HG02678 (cell line): ENCODE data around the gene FAM151B.

ENCODE experiments used
- ATAC-seq: cut with Tn5 transposase; IDR thresholded peaks from one replicate; pipeline ENCODE4 v1.9.1; 2021; ENCODE audit warnings: mild to moderate bottlenecking, moderate library complexity; ENCODE audit not compliant: unreplicated experiment

The FAM151B gene

GRCh38 chr5:80502800-80503199 is 14.9 kb downstream of the FAM151B start:
- no peak for ATAC-seq

GRCh38 chr5:80503641-80504040 is 15.7 kb downstream of the FAM151B start:
- ATAC-seq = no peak

GRCh38 chr5:80504833-80505232 is 16.9 kb downstream of the FAM151B start:
- ATAC-seq = no peak

GRCh38 chr5:80507663-80508062 is 19.8 kb downstream of the FAM151B start:
- ATAC-seq = no peak

GRCh38 chr5:80508844-80509243 is 20.9 kb downstream of the FAM151B start:
- ATAC-seq = no peak

GRCh38 chr5:80509362-80509761 is 21.5 kb downstream of the FAM151B start:
- no peak for ATAC-seq

- ATAC-seq = no peak
Observed at GRCh38 chr5:80516826-80517225, 28.9 kb downstream of the FAM151B start.

- no peak for ATAC-seq
Observed at GRCh38 chr5:80540691-80541090, 52.8 kb downstream of the FAM151B start.

- ATAC-seq = no peak
Observed at GRCh38 chr5:80541392-80541791, 53.5 kb downstream of the FAM151B start.

- ATAC-seq = no peak
Observed at GRCh38 chr5:80554646-80555045, 66.7 kb downstream of the FAM151B start.

GRCh38 chr5:80555099-80555498 is 67.2 kb downstream of the FAM151B start:
- no peak for ATAC-seq

GRCh38 chr5:80559244-80559643 is 71.3 kb downstream of the FAM151B start:
- no peak for ATAC-seq

- no peak for ATAC-seq
Observed at GRCh38 chr5:80565330-80565729, 77.4 kb downstream of the FAM151B start.

GRCh38 chr5:80566711-80567259 is 78.9 kb downstream of the FAM151B start:
- no peak for ATAC-seq

- no peak for ATAC-seq
Observed at GRCh38 chr5:80568251-80568650, 80.4 kb downstream of the FAM151B start.

- no peak for ATAC-seq
Observed at GRCh38 chr5:80569086-80569960, 81.4 kb downstream of the FAM151B start.

GRCh38 chr5:80569961-80570786 is 82.3 kb downstream of the FAM151B start, which contains the start of gene ANKRD34B:
Gene ANKRD34B (minus strand): TSS chr5:80570280. CDS start chr5:80560019, 10,261 bp downstream.
- ATAC-seq = no peak

GRCh38 chr5:80573062-80573461 is 85.2 kb downstream of the FAM151B start:
- no peak for ATAC-seq

- ATAC-seq = no peak
Observed at GRCh38 chr5:80576383-80576782, 88.5 kb downstream of the FAM151B start.

- ATAC-seq = no peak
Observed at GRCh38 chr5:80577707-80578106, 89.8 kb downstream of the FAM151B start.

GRCh38 chr5:80579050-80579449 is 91.2 kb downstream of the FAM151B start:
- ATAC-seq = no peak
